Muscle of back (tissue), 11 donors: Measurements from ENCODE around the gene PTGDS. TPM values are rescaled to one million over a fixed set of nuclear protein-coding genes. Genes with fewer than 3 reads are reported as not detected.
"Not testable (repeated sequence)": the region's sequence is repeated elsewhere in the genome, so short reads cannot be mapped to it uniquely, and the experiment has no call there.

Source experiments
- DNase-seq, 3 donors: peaks; one replicate each; pipeline versions ENCODE4 v3.0.0 to v3.0.0-alpha.2; 2013
- polyA plus RNA-seq, 10 donors: library from polyadenylated mRNA; unstranded; fragments of 120-200 nt; gene quantifications; one replicate each; pipeline ENCODE4 v1.2.1, GENCODE V29; 2013; ENCODE audit not compliant: insufficient read length in 10 of 10

The PTGDS gene
- polyA plus RNA-seq, 10 donors = 2.3 to 36.3 (median 17.1) TPM

- no peak for DNase-seq
Measured at GRCh38 chr9:136985853-136986252, 8.5 kb downstream of the PTGDS start.

GRCh38 chr9:136988872-136989271 is 11.6 kb downstream of the PTGDS start:
- no peak for DNase-seq

GRCh38 chr9:136990242-136990911 is 13.1 kb downstream of the PTGDS start:
- DNase-seq = no peak

- peak; percentile 83 to 92 (median 90) for DNase-seq
Measured at GRCh38 chr9:136991993-136992818, 14.9 kb downstream of the PTGDS start, which contains the start of gene PAXX. Gene PAXX (plus strand): TSS chr9:136992422. CDS start chr9:136992444, 22 bp downstream.

GRCh38 chr9:136992819-136993369 is 15.6 kb downstream of the PTGDS start:
- peak in 1 of 3 donors; percentile 44 for DNase-seq

- no peak for DNase-seq
Measured at GRCh38 chr9:136994180-136994887, 17.0 kb downstream of the PTGDS start.

GRCh38 chr9:136994888-136995230 is 17.6 kb downstream of the PTGDS start:
- no peak for DNase-seq

- no peak for DNase-seq
Measured at GRCh38 chr9:136995362-136995761, 18.1 kb downstream of the PTGDS start.

GRCh38 chr9:136995772-136996311 is 18.5 kb downstream of the PTGDS start:
- DNase-seq = peak in 1 of 3 donors; percentile 50

GRCh38 chr9:136996361-136997292 is 19.3 kb downstream of the PTGDS start, which contains the start of gene CLIC3:
Gene CLIC3 (minus strand): TSS chr9:136996568. CDS start chr9:136996543, 25 bp downstream.
- DNase-seq = peak in 1 of 3 donors; percentile 58

- no peak for DNase-seq
Measured at GRCh38 chr9:136997371-136997770, 20.1 kb downstream of the PTGDS start.

- no peak for DNase-seq
Measured at GRCh38 chr9:136997830-136998234, 20.5 kb downstream of the PTGDS start.

GRCh38 chr9:137000177-137000930 is 23.1 kb downstream of the PTGDS start:
- no peak for DNase-seq

GRCh38 chr9:137001857-137002645 is 24.7 kb downstream of the PTGDS start:
- DNase-seq = no peak

- DNase-seq = no peak
Measured at GRCh38 chr9:137002646-137003041, 25.3 kb downstream of the PTGDS start.

- not testable (repeated sequence) for DNase-seq
Measured at GRCh38 chr9:137004285-137004684, 27.0 kb downstream of the PTGDS start.

GRCh38 chr9:137006116-137007003 is 29.1 kb downstream of the PTGDS start:
- no peak for DNase-seq
